Measurements from ENCODE around the gene RELT.
A peak's percentile ranks its signal among the peaks of the same experiment; 100 is the strongest.

The RELT gene

DNA sequence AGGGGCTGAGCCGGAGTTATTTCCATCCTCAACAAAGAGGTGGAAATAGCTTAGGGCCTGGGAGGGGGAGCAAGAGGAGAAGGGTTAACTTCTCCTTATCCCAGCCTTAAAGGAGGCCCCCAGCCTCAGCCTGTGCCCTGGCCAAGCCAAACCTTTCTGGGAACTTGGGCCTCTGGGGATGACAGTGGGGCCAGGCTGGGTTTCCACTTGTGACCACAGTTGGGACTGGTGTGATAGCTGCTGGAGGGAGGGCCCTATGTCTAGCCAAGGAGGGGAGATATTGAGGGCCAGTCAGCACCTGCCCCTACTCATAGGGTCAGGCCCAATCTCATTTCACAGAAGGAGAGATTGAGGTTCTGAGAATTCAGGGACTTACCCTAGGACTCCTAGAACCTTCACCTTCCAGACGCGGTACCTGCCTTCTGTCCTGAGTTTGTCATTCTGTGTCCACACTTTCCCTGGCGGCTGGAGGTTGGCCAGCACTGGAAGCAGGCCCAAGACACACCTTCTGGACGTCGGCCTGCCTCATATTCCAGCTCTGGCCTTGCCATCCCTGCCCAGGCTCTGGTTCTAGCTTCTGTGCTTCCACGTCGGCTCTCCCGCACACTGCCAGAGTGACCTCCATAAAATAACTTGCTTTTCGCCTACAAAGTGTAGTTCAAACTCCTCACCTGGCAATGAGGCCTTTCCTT lies 3.1 kb downstream of the RELT start:
- no peak for DNase-seq

DNA sequence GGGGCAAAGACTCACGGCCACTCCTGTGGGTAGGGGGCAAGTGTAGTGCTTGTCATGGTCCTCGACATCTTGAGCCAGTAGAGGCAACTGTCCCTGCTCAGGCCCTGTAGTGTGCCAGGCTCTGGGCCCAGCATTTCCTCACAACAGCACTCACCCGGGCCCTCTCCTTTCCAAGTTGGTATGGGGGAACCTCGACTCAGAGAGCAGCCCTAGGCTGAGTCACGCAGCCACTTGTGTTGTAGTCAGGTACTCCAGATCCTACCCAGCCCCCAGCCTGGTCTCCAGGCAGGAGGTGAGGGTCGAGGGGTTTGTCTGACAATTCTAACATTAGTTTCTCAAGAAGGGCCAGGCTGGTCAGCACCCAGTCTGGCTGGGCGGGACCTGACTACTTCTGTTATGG lies 4.1 kb downstream of the RELT start:
- DNase-seq, result no peak

DNA sequence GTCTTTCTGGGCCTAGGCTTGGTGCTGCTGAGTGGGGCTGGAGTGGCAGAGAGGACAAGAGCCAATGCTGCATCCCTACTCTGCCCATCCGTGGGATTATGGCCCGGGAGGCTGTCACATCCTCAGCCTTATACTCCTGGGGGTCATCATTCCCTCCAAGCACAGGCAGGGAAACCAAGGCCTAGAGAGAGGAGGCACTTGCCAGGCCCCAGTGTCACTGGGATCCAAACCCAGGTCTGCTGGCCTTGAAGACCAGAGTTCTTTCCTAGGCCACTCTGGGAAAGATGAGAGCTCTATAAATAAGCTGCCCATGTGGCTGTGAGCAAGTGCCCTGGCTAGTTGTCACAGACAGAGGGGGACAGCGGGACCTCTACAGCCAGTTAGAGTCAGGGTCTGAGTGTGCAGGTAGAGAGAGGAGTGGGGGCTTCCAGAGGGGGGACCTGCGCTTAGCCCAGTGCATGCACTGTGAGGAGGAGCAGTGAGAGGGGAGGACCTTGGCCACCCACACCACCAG lies 4.8 kb downstream of the RELT start:
- DNase-seq, result no peak

- no peak for DNase-seq
These were observed 5.4 kb downstream of the RELT start for GRCh38 chr11:73381589-73381988.

- no peak for DNase-seq
These were observed 6.0 kb downstream of the RELT start for GRCh38 chr11:73382183-73382582.

DNA sequence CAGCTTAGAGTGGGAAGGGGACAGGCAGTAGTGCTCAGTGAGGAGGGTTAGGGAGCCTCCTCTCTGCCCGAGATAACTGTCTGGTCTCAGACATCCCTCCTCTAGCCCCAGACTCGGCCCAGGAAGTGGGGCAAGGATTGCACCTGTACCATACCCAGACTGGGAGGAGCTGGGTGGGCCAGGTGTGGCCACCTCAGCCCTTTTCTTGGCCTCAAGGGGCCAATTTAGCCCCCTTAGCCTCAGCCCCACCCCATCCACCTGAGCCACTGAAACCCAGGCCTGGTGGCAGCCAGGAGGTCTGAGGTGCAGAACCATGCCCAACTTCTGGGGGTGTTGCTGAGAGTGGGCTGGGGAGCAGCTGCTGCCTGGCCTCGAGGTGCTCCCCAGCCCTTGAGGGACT lies 6.5 kb downstream of the RELT start:
- DNase-seq, result no peak

GRCh38 chr11:73383249-73384124 lies 7.3 kb downstream of the RELT start:
- no peak for DNase-seq

DNA sequence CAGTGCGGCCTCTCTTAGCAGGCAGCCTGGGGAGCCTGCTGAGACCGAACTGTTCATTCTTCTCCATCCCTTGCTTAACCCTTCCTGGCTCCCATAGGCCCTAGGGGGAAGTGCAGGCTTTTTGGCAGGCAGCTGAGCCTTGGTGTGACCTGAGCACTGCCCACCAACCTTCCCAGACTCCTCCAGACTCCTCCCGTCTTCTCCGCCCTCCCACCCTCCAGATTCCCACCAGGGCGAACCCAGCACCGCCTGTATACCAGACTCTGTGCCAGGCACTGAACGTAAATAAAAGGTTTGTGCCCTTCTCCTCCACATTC lies 7.9 kb downstream of the RELT start:
- no peak for DNase-seq

DNA sequence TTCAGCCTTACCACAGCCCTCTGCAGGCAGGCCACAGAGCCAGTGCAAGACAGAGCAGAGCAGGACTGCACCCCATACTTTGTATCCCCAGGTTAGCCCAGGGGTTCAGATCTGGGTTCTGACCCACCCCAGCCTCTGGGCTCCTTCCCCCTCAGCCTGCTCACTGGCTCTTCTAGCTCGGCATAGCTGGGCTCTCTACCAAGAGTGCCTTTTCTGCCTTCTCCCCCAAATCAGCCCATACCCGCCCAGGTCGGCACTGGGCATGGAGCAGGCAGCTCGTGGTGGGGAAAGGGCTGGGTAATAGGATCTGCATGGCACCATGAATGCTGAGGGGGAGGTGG lies 8.3 kb downstream of the RELT start:
- no peak for DNase-seq

GRCh38 chr11:73384872-73385689 lies 8.9 kb downstream of the RELT start:
- peak; percentile 39 for DNase-seq

DNA sequence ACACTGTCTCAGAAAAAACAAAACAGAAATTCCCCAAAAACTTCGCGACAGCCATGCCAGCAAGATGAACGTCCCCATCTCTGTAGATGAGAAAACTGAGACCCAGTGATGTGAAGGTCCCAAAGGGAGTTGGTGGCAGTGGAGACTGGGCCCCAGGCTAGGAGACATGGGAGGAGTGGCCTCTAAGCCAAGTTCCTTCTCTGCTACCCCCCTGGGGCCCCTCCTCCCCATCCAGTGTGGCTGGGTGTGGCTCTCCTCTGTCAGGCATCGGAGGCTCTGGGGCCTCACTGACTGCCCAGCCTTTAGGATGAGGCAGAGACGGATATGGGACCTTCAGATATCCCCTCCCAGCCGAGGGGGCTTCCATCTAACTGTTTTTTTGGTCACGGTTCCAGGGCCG lies 9.8 kb downstream of the RELT start:
- no peak for DNase-seq

- no peak for DNase-seq
These were observed 10.3 kb downstream of the RELT start for GRCh38 chr11:73386546-73386945.

DNA sequence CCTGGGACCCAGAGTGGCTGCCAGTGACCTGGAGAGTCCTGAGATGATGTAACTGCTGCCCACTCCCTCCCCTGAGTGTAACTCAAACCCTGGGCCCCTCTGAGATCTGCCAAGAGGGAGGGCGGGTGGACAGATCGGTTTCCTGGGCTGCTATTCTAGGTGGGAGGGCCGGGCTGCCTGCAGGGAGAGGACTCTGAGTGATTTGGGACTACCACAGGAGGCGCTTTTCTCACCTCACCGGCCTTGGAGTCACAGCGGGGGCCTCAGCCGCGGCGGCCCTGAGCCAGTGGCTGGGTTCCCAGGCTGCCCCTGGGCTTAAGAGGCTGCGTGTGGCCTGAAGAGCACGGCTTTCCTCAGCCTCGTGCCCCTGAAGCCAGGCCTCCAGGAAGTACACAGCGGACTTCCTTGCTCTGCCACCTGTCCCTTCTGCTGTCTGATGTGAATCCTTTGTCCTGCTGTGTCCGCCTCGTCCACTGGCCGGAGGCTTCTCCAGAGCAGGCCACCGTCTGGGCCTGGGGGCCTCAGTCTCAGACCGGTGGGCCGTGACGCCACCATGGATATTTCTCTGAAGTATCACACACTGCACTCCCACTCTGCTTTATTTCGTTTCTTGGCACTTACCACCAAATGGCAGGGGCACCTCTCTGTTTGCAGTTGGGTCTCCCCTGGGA lies 11.5 kb downstream of the RELT start:
- DNase-seq, result no peak

GRCh38 chr11:73388265-73389133 lies 12.3 kb downstream of the RELT start:
- no peak for DNase-seq

DNA sequence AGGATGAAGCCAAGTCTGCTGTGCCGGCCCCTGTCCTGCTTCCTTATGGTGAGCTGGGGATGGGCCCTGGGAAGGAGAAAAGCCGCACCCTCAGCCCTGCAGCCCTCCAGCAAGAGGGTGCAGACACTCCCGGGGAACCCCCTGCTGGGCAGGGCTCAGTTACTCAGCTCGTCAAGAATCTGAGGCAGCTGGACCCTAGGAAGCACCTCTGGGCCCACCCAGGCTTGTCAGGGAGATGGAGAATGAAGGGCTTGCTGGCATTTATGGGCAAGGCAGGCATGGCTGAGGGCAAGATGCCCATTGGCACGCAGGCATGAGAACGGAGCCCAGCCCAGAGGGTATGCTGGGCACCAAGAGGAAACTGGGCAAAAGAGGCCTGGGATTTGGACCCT lies 12.9 kb downstream of the RELT start:
- no peak for DNase-seq

DNA sequence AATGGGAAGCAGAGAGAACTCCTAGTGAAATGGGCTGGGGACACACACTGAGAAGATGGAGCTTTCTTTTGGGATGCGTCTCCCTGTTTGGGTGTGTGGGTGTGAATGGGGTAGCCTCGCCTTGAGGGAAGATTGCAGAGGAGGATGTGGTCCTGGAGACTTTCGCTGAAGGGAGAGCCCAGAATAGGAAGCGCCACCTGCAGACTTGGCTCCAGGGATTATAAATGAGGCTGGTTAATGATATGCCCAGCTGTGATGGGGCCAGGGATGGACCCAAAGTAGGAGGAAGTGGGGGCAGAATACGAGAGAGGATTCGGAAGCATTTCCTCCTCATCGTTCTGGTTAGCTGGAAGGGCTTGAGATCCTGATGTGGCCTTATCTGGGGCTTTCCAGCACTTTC lies 13.7 kb downstream of the RELT start:
- no peak for DNase-seq

- no peak for DNase-seq
These were observed 14.7 kb downstream of the RELT start for GRCh38 chr11:73390601-73391565.

- no peak for DNase-seq
These were observed 15.5 kb downstream of the RELT start for GRCh38 chr11:73391665-73392064.

DNA sequence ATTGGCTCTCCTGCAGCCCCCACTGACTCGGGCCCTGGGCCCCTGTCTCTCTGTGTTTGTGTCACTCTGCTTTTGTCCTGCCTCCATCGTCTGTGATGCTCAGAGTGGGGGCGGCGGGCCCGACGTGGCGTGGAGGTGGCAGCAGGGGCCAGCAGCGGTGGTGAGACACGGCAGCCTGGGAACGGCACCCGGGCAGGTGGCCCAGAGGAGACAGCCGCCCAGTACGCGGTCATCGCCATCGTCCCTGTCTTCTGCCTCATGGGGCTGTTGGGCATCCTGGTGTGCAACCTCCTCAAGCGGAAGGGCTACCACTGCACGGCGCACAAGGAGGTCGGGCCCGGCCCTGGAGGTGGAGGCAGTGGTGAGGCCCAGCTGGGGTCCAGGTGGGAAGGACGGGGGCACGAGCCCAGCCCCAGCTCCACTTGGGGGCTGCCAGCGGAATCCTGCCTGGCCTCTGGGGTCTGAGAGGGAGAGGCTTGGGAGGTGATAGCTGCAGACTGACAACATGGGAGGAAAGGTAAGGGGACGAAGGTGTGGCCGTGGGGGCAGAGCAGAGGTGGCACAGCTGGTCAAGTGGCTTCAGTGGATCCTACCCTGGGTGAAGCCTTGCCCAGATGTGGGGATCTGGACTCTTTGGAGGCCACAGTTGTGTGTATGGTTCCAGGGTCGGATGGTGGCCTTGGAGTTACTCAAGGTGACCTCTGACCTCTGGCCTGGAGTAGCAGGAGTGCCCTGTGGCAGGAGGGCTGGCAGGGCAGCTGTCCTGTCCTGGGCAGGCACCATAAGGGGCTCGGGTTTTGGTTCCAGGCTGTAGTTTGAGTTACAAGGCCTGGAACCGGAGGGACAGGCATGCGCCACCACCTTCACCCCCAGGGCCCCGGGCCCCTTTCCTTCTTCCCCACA lies 16.2 kb downstream of the RELT start:
- DNase-seq, result no peak

GRCh38 chr11:73393011-73393380 lies 16.8 kb downstream of the RELT start:
- DNase-seq, result no peak

Measured in CD4-positive, alpha-beta T cell treated with Interleukin-17A for 4 hours (primary cell).